Fibroblast of the aortic adventitia (primary cell): ENCODE data around the gene SORL1. TPM values are rescaled to one million over a fixed set of nuclear protein-coding genes. Genes with fewer than 3 reads are reported as not detected.
A peak's percentile ranks its signal among the peaks of the same experiment; 100 is the strongest.

ENCODE experiments used
- DNase-seq: peaks from one replicate; pipeline ENCODE4 v3.0.0-alpha.2; 2010; ENCODE audit warnings: low read depth
- H3K4me3 ChIP-seq: 2 replicates; pipeline ENCODE4 v1.5.1; 2011; ENCODE audit warnings: low read depth, mild to moderate bottlenecking, control low read depth, low read length, moderate library complexity
- total RNA-seq: library from RNA; depleted of rRNA; stranded (reverse); fragments of >200 nt; gene quantifications from 2 replicates; pipeline ENCODE4 v1.2.3, GENCODE V29; 2012; ENCODE audit warnings: low replicate concordance
- TF ChIP-seq, protein P1 (sequence below): IDR thresholded peaks from 2 replicates; pipeline ENCODE4 v1.5.1; 2011; ENCODE audit warnings: mild to moderate bottlenecking, low read length, control low read depth, inconsistent platforms; ENCODE audit not compliant: insufficient read depth

The SORL1 gene
- total RNA-seq, 1 donor = 1.2 TPM

DNA sequence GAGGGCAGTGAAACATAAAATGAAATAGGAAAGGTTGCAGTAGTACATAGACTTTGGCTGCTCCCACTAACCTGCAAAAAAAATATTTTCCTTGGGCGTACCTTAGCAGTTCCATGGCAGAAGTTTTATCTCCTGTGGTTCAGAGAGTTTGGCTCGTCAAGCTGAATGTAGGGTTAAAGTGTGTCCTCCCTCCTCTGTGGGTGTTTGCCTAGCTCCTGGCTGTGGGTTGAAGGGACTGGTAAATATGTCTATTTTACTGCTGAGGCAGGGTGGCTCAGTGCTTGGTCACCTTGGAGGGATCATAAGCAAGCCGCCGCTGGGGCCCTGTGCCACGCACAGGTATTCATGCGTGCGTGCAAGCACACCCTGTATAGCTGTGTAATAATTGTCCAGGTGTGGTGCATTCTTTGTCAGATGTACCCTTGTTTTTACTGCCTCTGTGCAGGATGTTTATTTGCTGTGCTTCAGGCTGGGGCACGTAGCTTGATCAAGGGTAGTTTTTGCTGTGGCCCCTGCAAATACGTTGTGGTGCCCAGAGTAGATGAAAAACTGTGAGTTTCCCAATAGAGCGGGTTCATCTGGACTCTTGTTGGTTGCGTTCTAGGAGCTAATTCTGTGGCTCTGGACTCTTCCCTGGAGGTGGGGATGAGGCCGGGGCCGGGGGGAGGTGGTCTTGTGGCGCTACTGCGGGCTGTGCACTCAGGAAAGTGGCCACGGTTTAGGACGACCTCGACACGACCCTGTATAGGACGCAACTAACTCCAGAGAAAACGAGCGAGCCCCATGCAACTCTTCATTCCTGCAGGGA lies 732 bp upstream of the SORL1 start:
- DNase-seq = no peak
- H3K4me3 ChIP-seq = peak overlapping the region; percentile 61
- TF ChIP-seq, protein P1, sequence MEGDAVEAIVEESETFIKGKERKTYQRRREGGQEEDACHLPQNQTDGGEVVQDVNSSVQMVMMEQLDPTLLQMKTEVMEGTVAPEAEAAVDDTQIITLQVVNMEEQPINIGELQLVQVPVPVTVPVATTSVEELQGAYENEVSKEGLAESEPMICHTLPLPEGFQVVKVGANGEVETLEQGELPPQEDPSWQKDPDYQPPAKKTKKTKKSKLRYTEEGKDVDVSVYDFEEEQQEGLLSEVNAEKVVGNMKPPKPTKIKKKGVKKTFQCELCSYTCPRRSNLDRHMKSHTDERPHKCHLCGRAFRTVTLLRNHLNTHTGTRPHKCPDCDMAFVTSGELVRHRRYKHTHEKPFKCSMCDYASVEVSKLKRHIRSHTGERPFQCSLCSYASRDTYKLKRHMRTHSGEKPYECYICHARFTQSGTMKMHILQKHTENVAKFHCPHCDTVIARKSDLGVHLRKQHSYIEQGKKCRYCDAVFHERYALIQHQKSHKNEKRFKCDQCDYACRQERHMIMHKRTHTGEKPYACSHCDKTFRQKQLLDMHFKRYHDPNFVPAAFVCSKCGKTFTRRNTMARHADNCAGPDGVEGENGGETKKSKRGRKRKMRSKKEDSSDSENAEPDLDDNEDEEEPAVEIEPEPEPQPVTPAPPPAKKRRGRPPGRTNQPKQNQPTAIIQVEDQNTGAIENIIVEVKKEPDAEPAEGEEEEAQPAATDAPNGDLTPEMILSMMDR = no peak

DNA sequence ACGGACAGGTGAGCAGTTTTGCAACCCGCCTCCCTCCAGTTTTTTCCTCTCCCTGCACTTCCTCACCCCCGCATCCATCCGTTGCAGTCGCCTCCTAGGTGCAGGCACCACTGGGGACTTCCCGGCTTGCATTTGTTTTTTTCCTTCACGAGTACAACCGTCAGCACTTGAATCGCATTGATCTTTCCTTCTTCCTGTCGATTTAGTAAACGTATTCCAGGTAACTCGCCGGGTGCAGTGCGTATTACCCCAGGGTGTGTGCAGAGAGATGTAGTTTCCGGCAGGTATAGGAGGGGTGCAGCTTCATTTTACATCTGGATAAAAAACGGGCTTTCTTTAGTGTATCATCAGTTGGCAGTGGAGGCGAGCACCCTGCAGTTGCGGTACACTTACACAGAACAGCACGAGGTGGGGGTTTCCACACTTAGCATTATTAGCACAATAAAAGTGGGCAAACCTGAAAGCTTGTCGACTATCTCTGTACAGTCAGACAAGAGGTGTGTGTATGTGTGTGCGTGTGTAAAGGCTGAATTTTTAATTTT lies 566 bp downstream of the SORL1 start, which contains the start of gene SORL1-AS1:
SORL1-AS1 (minus strand) TSS at position 359 of the 542 bp plus-strand sequence.
- no peak for DNase-seq
- TF ChIP-seq, protein P1 = no peak
- H3K4me3 ChIP-seq = peak within 1 kb of the TSS; percentile 64

DNA sequence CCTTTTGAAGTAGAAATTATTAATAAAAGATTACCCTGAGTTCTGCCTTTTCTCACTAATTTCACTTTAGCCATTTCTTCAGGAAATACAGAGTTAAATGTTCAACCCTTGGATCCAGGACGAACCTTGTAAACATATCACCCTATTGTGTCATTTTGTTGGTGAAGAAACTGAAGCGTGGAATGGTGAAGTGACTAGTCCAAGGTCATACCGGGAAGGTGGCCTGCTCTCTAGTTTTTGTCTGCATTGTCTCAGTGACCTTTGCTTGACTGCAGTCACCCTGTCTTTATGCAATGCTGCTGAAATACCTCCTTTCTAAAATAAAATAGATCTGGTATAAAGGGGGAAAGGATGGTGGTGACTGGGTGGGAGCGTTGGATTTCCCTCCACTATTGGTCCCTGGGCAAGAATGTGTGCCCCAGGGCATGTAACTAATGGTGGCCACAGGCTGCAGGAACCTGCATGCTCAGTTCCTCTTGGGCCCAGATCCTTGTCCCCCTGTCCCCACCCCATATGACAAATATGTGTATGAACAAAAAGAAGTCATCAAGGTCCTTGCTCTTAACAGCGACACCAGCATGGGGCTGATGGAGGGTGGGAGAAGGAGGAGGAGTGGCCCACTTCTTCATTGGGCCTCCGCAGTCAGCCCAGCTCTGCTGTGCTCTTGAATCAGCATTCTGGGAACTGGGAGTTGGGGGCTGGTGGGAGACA lies 1.6 kb downstream of the SORL1 start:
- H3K4me3 ChIP-seq = no peak overlapping the region
- TF ChIP-seq, protein P1 = no peak
- DNase-seq = no peak

DNA sequence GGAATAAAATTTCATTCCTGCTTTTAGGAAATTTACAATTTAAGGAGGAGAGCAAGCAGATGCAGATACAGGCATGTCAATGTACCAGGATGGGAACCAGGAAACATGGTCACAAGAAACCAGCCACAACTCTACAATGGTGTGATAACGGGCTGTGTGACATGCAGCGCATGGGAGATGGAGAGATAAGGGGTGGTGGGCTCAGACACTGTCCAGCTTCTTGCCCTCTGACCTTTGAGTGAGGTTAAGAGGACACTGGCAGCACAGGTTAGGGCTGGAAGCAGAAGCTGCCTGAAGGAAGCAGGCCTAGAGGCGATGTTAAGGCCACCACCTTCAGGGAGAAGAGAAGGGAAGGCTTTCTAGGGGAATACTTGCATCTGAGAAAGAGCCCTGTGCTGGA lies 3.0 kb downstream of the SORL1 start:
- DNase-seq = no peak
- H3K4me3 ChIP-seq = no peak overlapping the region
- TF ChIP-seq, protein P1 = no peak

DNA sequence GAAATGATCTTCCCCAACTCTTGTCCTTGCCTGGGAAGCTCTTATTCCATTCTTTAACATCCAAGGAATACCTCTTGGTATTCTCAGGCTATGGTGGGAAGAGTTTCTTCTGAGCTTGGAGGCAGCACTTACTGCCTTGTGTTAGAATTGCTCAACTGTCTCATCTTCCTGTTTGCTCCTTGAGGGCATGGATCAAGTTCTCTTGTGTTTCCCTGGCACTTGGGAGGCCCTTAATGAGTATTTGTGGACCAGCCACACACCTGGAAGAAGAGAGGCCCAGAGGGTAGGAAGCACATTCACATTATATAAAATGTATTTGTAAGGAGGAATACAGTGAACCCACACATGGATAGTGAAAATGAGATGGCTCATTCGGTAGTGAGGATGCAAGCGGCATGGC lies 4.0 kb downstream of the SORL1 start:
- no peak for DNase-seq
- TF ChIP-seq, protein P1 = no peak
- no peak overlapping the region for H3K4me3 ChIP-seq

DNA sequence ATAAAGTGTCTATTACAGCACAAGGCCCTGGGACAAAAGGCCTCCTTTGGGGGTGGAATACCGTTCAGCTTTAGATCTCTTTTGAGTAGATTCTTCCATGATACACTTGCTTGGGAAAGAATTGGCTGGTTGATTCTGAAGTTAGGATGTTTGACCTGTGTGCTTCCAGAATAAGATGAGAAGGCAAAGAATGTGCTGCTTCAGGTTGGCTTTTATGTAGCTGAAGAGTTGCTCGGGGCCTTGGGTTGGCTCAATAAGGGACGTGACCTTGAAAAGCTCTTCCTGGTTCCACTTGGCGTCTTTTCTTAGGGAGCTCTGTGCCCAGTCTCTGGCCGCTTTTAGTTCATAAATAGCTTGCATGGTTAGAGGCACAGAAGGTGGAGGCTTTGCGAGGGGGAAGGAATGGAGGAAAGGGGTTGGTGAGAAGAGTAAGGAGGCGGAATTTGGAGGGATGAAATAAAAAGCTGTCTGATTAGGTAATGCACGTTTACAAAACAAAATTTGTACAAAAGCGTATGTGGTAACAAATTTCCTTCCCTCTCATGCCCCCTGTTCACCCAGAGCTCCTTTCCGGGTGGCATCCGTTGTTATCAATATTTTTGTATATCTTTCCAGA lies 4.8 kb downstream of the SORL1 start:
- TF ChIP-seq, protein P1 = no peak
- no peak for DNase-seq
- H3K4me3 ChIP-seq = no peak overlapping the region
